Heart left ventricle (tissue), 16 donors: ENCODE data around the gene CACNA2D3. TPM values are rescaled to one million over a fixed set of nuclear protein-coding genes. Genes with fewer than 3 reads are reported as not detected.

ENCODE experiments used
- ATAC-seq, 4 donors: fragments of 200-7000 bp; cut with Tn5 transposase; one replicate each; pipeline ENCODE4 v1.9.1; 2020 to 2022; ENCODE audit warnings: moderate library complexity in 4 of 4, mild to moderate bottlenecking in 3 of 4, moderate number of reproducible peaks in 1 of 4
- DNase-seq, 5 donors: peaks; one replicate each; pipeline ENCODE4 v3.0.0-alpha.2; 2020
- H3K27ac ChIP-seq, 12 donors: fragments of 200-600 bp; sonication (generic) in 4 of 12; one replicate each; pipeline versions ENCODE4 v1.5.0 to v1.8.0; 2016 to 2022; ENCODE audit warnings: mild to moderate bottlenecking in 2 of 12
- H3K27me3 ChIP-seq, 9 donors: fragments of 200-600 bp; sonication (generic) in 2 of 9; one replicate each; pipeline versions ENCODE4 v1.5.1 to v1.8.0; 2016 to 2022; ENCODE audit warnings: mild to moderate bottlenecking in 3 of 9
- H3K36me3 ChIP-seq, 9 donors: fragments of 200-600 bp; sonication (generic) in 2 of 9; one replicate each; pipeline versions ENCODE4 v1.5.0 to v1.8.0; 2018 to 2022; ENCODE audit warnings: mild to moderate bottlenecking in 2 of 9
- H3K4me1 ChIP-seq, 12 donors: fragments of 200-600 bp; sonication (generic) in 4 of 12; one replicate each; pipeline versions ENCODE4 v1.5.0 to v1.8.0; 2016 to 2022; ENCODE audit warnings: mild to moderate bottlenecking in 3 of 12
- H3K4me3 ChIP-seq, 12 donors: fragments of 200-600 bp; sonication (generic) in 4 of 12; one replicate each; pipeline versions ENCODE4 v1.5.0 to v1.8.0; 2017 to 2022; ENCODE audit warnings: mild to moderate bottlenecking in 9 of 12, moderate library complexity in 4 of 12
- H3K9me3 ChIP-seq, 12 donors: fragments of 200-600 bp; sonication (generic) in 4 of 12; one replicate each; pipeline versions ENCODE4 v1.5.0 to v1.8.0; 2016 to 2022; ENCODE audit warnings: mild to moderate bottlenecking in 1 of 12
- POLR2A ChIP-seq, 2 donors: fragments of 450-650 bp; IDR thresholded peaks; one replicate each; pipeline ENCODE4 v1.6.1; 2017; ENCODE audit warnings: antibody characterized with exemption in 2 of 2, mild to moderate bottlenecking in 2 of 2, moderate library complexity in 2 of 2
- WGBS, 4 donors: extraction: QIAGEN DNeasy Blood & Tissue Kit in 2 of 4; methylation state at CpG; one replicate each; pipeline versions ENCODE4 v1.1.5 to v1.1.7; 2013 to 2018; 5-methylcytosine and 5-hydroxymethylcytosine counted together
- intact Hi-C, 10 donors: fragments of 100-400 bp; cut with DNase I; formaldehyde crosslinking; loops; one replicate each; pipeline versions ENCODE4 v1.11.1 to v1.14.2; 2022
- polyA plus RNA-seq, 2 donors: library from polyadenylated mRNA; stranded (reverse); fragments of 200-250 nt; gene quantifications; one replicate each; pipeline ENCODE4 v1.2.3, GENCODE V29; 2013
- total RNA-seq, 9 donors: library from RNA; depleted of rRNA in 2 of 9; stranded (reverse); fragments of >200 nt in 2 of 9; fragmentation: NEBNext Ultra II Directional in 3 of 9; extraction: Animal tissue kit (Norgen Biotek cat#: 25700) in 3 of 9; gene quantifications; one replicate each; pipeline versions ENCODE4 v1.1.0 to v1.2.4, GENCODE V29; 2016 to 2023
- TF ChIP-seq, protein P1 (sequence below), 12 donors: fragments of 200-600 bp; sonication (generic) in 4 of 12; IDR thresholded peaks; one replicate each; pipeline versions ENCODE4 v1.5.0 to v1.8.0; 2018 to 2022; ENCODE audit warnings: antibody characterized with exemption in 12 of 12, mild to moderate bottlenecking in 5 of 12
- donor health status: ischemic (EF 13 %, LVEDD 7.1; RV severe dilation, severe dysfunction).
- donor health status: healthy with polysubstance abuse.
- donor health status: DM: no; HTN: yes; CAD: no.
- donor health status: DM: no; HTN: no; CAD: no.
- donor health status: ischemic (EF 25% LVEDD 6.9; RV normal size, moderate dysfunction).
- donor health status: ischemic (EF 25% LVEDD 5.7; RV mildly dilated, moderate dysfunction).
- donor health status: healthy.
- donor health status: DM: yes; HTN: yes; CAD: no.
- donor health status: ischemic (EF 35%, LVEDD 5.7; RV mildly dilated, moderate dysfunction).
- donor health status: nonischemic (EF 11% LVEDD 7.7; RV severe dilation, severe dysfunction).
- donor health status: DM: yes; HTN: yes; CAD: no.
- donor health status: PGD.
- donor health status: ischemic (EF 29% LVEDD 5.4; RV normal size, mild dysfunction).
- donor health status: nonischemic (EF 23%, LVEDD 6.1; RV moderate dilation, normal function).

CACNA2D3 gene
- total and polyA plus RNA-seq, 11 donors, result 0.17 to 25.1 (median 12.8) TPM

DNA sequence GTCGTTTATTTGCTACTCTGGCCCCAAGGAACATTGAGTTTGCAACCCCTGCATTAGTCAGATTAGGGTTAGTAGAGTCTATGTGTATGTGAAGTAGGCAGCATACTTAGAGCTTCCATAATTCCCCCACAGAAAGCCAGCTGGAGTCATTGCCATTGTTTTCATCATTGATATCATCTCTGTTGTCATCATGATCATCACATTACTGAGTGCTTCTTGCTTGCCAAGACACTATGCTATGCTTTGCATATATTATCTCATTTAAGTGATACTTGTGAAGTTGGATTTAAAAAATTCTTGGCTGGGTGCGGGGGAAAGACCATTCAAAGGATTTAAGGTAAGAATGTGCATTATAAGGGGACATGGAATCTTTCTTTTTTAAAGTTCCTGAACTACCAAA, 209.0 kb downstream of the CACNA2D3 start:
- WGBS, 4 donors, result 65 to 78% (median 74%) methylated on average over 2 of the region's 2 CpGs
- no peaks in the 10 kb centered on the region for H3K4me1 ChIP-seq
- intact Hi-C loops, result no loop called here

DNA sequence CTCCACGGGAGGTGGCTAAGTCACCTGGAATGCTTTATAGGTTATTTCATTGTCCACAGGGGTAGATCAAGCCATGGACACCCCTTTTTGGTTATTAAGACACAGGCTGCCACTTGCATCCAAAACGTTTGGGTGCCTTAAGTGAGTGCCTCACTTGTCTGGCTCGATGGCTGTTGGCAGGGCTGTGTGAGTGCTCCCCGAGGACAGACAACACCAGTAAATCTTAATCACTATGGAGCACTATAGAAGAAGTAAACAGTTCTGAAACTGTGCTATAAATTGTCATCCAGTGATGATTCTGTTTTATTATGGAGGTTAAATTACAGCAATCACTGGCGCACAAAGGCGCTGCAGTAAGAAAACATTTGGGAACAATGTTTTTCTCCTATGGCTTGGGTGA, 215.5 kb downstream of the CACNA2D3 start:
- no peaks in the 10 kb centered on the region for H3K36me3 ChIP-seq
- no peak for ATAC-seq
- peaks cover 0 to 4% (median 0%) of the 10 kb centered on the region in 12 donors for H3K4me1 ChIP-seq
- no peak overlapping the region for H3K4me3 ChIP-seq
- 54 to 68% (median 60%) methylated on average over 6 of the region's 6 CpGs for WGBS, 4 donors
- TF ChIP-seq, protein P1, sequence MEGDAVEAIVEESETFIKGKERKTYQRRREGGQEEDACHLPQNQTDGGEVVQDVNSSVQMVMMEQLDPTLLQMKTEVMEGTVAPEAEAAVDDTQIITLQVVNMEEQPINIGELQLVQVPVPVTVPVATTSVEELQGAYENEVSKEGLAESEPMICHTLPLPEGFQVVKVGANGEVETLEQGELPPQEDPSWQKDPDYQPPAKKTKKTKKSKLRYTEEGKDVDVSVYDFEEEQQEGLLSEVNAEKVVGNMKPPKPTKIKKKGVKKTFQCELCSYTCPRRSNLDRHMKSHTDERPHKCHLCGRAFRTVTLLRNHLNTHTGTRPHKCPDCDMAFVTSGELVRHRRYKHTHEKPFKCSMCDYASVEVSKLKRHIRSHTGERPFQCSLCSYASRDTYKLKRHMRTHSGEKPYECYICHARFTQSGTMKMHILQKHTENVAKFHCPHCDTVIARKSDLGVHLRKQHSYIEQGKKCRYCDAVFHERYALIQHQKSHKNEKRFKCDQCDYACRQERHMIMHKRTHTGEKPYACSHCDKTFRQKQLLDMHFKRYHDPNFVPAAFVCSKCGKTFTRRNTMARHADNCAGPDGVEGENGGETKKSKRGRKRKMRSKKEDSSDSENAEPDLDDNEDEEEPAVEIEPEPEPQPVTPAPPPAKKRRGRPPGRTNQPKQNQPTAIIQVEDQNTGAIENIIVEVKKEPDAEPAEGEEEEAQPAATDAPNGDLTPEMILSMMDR (IDR thresholded peaks at IDR 0.05), result no peak
- TF ChIP-seq POLR2A (IDR thresholded peaks at IDR 0.05), result no peak
- no peaks in the 10 kb centered on the region for H3K27me3 ChIP-seq
- H3K27ac ChIP-seq, result no peak overlapping the region
- intact Hi-C loops, result no loop called here
- no peaks in the 10 kb centered on the region for H3K9me3 ChIP-seq
- DNase-seq, result no peak

More for the DNA sequence above, 209.0 kb downstream of the CACNA2D3 start:
- H3K9me3 ChIP-seq, result no peaks in the 10 kb centered on the region
- ATAC-seq (no peak), DNase-seq (no peak)
- H3K27me3 ChIP-seq, result no peaks in the 10 kb centered on the region
- no peak overlapping the region for H3K4me3 ChIP-seq
- TF ChIP-seq, protein P1 (IDR thresholded peaks at IDR 0.05), result no peak
- TF ChIP-seq POLR2A (IDR thresholded peaks at IDR 0.05), result no peak
- no peak overlapping the region for H3K27ac ChIP-seq
- no peaks in the 10 kb centered on the region for H3K36me3 ChIP-seq

GRCh38 chr3:54339608-54340007, 217.3 kb downstream of the CACNA2D3 start:
- TF ChIP-seq, protein P1 (IDR thresholded peaks at IDR 0.05), result peak in 3 of 12 donors; percentile 16 to 17 (median 16)
- no peak for TF ChIP-seq POLR2A (IDR thresholded peaks at IDR 0.05)
- no peak for DNase-seq
- Histone ChIP-seq H3K36me3 (no peaks in the 10 kb centered on the region), H3K27me3 (peaks cover 0 to 4% (median 0%) of the 10 kb centered on the region in 9 donors), H3K4me1 (peaks cover 0 to 5% (median 0%) of the 10 kb centered on the region in 12 donors), H3K9me3 (no peaks in the 10 kb centered on the region), H3K4me3 (no peak overlapping the region), H3K27ac (no peak overlapping the region)
- no peak for ATAC-seq
- intact Hi-C loops, result no loop called here
- WGBS, 4 donors, result 34 to 45% (median 41%) methylated on average over 2 of the region's 2 CpGs

- Histone ChIP-seq H3K4me3 (no peak overlapping the region), H3K9me3 (no peaks in the 10 kb centered on the region), H3K27me3 (peaks cover 0 to 4% (median 0%) of the 10 kb centered on the region in 9 donors), H3K4me1 (peaks cover 0 to 5% (median 0%) of the 10 kb centered on the region in 12 donors), H3K27ac (no peak overlapping the region), H3K36me3 (no peaks in the 10 kb centered on the region)
- intact Hi-C loops, result no loop called here
- 87 to 88% (median 87%) methylated on average over 2 of the region's 2 CpGs for WGBS, 4 donors
- ATAC-seq (no peak), DNase-seq (no peak)
- TF ChIP-seq, protein P1 (IDR thresholded peaks at IDR 0.05), result no peak
- TF ChIP-seq POLR2A (IDR thresholded peaks at IDR 0.05), result no peak
Measured at GRCh38 chr3:54341811-54342210, 219.5 kb downstream of the CACNA2D3 start.
